ENCODE data around the gene INPP5D.

GRCh38 chr2:233143700-233144331 lies 83.7 kb downstream of the INPP5D start:
- TF ChIP-seq CTCF (optimal IDR thresholded peaks at IDR 0.05 in 1 of 3, IDR thresholded peaks at IDR 0.05 in 1 of 3, conservative IDR thresholded peaks at IDR 0.05 in 1 of 3; ENCODE audit: extremely low read depth in 1 of 3, insufficient read depth in 2 of 3, low read length in 3 of 3): no peak
- TF ChIP-seq EZH2 (IDR thresholded peaks at IDR 0.05; ENCODE audit: low read length): no peak
